HG02970 (cell line): Measurements from ENCODE around the gene BNC2.

Experiments used
- ATAC-seq: cut with Tn5 transposase; IDR thresholded peaks from one replicate; pipeline ENCODE4 v1.9.1; 2021; ENCODE audit warnings: mild to moderate bottlenecking, moderate library complexity, moderate number of reproducible peaks; ENCODE audit not compliant: unreplicated experiment, low FRiP score

BNC2 gene

DNA sequence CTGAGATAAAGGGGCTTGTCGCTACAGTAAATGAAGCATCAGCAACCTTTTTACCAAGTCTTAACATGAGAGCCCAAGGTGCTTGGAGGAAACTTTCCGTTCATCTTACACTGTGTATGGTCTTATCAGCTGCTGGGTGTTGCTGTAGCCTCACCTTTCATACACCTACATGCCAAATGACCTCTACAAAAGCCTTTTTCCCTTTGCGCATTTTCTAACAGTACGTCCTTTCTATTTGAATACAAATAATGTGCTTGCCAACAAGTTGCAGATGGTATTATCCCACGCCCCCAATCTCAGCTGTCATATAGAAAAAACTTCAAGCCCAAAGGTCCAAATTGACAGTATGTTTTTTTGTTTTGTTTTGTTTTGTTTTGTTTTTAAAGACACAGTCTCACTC is 96.9 kb downstream of the BNC2 start:
- no peak for ATAC-seq

DNA sequence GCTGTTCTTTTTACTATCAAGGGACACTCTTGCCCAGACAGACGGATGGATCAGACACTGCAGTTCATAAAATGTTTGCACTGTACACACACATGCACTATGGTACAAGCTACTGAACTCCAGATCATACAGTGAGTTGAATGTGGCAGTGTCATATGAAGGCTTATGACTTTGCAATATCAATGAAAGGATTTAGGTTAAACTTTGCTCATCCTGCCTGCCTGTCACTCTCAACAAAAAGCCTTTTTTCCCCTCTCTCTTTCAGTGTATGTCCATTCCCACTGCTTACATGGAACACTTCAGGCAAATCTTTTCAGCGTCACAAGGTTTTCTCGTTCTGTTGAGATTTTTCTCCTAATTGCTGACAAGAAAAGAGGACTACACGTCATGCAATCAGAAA is 97.4 kb downstream of the BNC2 start:
- ATAC-seq, result no peak

DNA sequence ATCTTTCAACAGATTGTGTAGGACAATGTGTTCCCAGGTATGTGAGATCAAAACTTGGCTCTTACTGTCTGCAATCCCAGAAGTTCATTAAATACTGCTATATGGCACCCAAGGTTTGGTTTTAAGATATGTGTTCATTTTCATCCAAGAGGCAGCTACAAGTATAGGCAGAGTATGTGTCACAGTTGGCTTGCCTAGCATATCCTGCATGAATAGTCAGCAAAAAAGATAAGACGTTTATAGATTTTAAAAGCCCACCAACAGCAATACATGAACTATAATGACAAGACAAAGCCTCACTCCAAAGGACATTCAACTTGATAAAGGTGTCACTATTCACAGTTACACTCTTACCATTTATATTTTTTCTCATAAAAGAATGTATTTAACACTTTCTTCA is 99.1 kb downstream of the BNC2 start:
- no peak for ATAC-seq

DNA sequence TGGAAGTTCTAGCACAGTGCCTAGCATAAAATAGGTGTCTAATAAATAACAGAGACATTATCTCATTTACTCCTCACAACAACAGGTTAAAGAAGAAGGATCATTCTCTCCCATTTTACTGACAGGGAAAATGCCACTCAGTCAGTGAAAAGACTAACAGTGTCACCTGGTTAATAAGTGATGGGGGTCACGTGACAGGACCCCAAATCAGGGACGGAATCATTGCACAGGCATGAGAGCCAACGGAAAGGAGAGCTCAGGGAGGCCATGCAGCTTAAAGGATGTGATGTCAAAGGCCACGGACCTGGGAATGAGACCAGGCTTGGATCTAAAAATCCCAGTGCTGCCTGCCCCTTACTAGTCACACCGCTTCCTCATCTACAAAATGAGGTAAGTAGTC is 101.2 kb downstream of the BNC2 start:
- ATAC-seq, result no peak

DNA sequence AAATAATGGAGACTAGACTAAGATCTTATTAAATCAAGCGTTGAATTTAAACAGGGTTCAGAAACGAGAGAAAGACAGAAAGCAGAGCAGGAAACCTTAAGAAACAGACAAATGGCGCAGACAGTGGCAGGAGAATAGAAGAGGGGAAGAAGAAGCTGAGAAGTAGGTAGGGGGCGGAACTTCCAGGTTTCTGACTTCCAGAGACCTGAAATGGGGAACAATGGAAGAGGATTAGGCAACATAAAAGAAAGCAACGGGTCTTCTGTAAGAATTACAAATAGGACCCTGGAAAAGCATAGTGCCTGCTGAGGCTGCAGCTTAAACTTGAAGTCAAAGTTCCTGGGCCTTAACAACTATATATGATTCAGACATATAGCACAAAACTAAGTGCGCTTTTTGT is 101.7 kb downstream of the BNC2 start:
- no peak for ATAC-seq

DNA sequence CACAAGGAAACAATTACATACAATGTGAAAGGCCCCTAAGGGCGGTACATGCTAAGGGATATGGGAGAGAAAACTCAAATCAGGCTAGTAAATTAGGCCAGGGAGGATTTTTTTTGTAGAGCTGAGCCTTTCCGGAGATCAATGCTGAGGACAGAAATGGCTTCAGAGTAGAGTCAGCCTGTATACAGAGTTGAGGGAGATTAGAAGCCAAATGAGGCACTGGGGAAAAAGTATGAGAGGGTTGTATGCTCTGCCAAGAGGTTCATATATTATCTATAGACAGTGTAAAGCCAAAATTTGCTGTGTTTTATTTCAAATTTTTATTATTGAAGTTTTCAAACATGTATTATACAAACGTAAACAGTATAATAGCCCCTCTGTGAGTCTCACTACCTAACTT is 103.1 kb downstream of the BNC2 start:
- no peak for ATAC-seq

DNA sequence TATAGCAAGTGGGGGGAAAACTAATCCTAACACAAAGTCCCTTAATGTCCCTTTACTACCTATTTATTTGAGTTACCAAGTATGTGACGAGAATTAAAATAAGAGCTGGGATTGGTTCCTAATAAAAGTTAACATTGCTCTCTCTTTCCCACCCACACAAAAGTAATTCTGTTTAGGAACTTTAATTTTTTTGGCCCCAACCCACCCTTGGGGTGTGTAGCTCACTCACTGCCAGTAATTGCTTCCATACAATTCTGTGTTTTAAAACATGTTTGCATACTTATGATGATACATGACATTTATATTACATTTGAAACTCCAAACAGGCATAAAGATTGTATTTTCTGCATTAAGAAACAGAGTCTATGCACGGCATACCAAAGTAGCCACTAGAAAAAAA is 106.5 kb downstream of the BNC2 start:
- ATAC-seq, result no peak

DNA sequence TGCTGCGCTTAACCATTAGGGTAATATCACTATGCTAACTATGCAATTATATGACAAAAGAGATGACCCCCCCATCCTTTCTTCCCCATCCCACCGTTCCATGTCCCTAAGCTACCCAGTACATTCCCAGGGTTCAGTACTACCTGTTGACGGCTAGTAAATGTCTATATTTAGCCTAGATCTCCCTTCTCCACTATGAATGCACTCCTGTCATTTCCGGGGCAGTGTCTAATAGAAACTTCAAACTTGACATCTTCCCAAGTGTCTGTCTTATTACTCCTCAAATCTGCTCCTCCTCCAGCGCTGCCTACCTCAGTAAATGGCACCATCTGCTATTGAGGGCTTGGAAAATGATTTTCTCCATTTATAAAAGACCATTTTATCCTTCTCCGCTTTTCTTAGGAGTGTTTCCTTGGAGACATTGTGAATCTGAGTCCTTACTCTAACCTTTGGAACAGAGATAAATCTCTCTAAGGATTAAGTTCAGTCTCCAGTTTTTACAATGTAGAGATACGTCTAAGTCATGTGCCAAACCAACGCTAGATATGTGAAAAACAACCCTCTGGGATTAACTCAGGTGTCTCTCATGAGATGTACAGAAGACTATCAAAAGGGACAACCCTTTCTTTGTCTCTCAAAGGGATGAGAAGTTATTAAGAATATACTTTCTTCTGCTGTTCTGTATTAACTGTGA is 114.9 kb downstream of the BNC2 start:
- ATAC-seq, result no peak

DNA sequence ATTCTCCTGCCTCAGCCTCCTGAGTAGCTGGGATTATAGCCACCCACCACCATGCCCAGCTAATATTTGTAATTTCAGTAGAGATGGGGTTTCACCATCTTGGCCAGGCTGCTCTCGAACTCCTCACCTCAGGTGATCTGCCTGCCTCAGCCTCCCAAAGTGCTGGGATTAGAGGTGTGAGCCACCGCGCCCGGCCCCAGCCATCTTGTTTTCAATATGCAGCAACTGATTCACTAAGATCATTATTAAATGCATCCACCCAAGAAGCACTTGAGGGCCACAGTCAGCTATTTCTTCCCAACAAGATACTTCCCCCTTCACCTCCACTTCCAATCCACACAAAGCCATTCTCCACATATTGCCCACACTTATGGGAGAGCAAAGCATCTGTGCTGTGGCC is 115.8 kb downstream of the BNC2 start:
- no peak for ATAC-seq

DNA sequence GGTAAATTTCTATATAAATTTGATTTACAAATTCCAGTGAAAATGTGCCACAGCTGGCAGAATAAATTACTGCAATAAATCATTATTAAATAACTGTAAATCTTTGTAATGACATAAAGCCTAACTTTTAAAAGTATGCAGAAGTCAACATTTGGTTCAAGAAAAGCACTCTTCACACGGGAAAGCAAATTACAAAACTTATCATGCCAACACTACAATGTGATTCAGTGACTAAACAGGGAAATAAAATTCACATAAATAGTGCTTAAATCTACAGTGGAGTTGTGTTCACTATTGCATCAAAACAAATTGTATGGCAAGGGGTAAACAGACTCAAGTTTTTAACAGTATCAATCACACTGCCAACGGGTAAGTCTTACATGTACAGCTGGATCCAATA is 117.2 kb downstream of the BNC2 start:
- ATAC-seq, result no peak

DNA sequence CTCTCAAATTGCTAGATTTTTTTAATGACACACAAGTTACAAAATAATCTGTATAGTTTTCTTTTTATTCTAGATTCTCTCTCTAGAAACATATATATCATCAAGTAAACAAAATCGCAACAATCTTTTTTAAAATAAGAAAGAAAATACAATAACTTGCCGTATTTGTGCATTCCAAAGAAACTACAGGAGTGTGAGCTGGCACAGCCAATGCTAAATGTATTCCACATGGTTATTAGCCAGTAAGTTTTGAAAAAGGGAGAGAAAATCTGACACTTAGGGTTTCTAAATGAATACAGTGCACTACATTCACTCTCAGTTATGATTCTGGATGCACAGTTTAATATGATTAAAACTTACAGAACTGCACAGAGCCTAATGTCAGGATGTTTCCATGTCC is 117.9 kb downstream of the BNC2 start:
- no peak for ATAC-seq

DNA sequence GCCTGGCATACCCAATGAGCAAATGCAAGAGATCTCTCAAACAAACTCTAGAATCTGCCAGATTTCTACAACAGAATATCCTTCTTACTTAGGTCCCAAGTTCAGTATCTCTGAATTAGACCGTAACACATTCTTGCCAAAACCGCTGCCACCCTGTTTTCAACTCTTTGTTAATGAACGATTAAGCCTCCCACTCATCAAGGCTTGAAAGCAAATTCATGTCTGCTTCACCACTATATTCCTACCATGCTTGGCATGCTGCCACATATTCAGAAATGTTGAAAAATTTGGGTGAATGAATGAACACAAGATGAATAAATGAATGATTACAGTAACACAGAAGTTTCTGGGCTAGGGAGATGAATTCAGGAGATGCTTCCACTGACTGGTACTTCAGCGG is 119.9 kb downstream of the BNC2 start:
- ATAC-seq, result no peak

DNA sequence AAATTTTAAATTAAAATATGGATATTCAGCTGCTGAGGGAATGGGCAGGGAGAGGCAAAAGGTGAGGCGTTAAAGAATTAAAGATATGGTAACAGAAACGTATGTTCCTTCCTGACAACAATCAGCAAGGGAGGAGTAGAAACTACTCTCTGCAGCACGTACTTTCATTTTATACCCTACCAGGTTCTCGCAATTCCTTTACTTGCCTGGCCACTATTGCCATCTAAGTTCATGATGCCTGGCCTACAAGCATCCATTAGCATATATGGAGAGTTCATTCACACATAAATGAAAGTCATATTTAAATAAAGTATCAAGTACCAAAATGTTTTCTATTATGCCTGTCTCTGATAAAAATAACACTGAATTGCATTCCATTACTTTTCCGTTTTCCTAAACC is 125.1 kb downstream of the BNC2 start:
- no peak for ATAC-seq

DNA sequence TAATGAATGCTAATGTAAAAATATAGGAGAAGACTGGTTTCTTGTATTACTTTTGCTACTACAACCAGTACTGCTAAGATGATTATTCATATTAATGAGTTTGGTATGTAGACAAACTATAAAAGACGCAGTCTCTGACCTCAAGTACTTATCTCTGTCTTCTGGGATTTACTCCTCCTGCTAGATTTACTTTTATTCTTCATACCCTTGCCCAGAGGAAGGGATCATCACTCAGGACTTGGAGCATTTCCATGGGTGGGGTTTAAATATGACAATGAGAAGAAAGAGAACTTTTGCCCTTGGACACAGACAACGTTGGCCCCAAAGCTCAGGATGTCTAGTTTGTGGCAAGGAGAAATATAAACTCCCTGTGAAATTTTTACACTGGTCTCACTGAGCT is 126.1 kb downstream of the BNC2 start:
- ATAC-seq, result no peak

DNA sequence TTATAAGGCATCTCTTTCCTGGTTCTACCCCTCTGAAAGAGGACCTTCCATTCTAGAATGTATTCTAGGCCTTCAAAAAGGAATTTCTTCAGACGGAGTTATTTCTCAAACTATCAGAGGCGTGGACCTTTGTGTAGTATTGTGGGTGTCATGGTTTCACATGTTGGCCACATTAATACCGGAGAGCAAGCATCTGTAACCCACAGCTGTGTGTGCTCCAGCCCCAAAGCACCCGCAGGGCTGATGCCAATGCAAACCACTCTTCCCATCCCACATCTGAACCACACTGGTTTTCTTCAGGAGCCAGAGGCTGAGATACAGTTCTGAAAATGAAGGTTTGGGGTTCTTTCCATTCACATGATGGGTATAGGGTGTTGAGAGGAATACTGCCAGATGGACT is 127.1 kb downstream of the BNC2 start:
- ATAC-seq, result no peak

DNA sequence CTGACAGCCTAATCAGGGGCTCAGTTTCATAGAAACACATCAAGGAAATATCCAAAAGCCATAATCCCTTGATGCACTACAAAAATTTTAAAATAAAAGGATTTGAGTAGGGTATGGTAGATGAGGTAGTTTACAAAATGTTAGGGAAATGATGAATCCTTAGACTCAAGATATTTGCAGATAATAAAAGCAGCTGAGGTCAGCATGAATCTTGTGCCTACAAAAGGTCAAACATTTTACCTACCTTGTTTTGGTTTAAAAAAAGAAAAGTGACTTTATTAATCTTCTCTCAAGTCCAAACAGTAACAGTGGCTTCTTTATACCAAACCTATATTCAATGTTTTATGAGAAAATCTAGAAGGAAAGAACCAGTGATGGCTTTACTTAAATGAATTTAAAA is 135.5 kb downstream of the BNC2 start:
- ATAC-seq, result no peak

DNA sequence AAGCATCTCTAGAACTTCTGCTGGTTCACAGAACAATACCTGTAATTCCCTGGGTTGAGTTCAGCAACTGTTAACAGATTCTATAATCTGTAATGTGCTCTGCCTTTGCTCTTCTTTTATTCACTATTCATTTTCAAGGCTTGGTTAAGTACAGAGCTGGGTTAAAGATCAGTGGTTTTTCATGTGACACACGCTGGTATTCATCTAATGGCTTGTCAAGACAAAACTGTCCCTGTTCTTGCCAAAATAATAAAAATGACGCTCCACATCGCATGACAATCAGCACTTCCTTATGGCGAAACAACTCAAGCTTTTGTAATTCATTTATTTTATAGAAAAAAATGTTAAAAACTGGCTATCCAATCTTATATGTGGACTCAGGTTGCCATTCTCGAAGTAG is 137.9 kb downstream of the BNC2 start:
- no peak for ATAC-seq

DNA sequence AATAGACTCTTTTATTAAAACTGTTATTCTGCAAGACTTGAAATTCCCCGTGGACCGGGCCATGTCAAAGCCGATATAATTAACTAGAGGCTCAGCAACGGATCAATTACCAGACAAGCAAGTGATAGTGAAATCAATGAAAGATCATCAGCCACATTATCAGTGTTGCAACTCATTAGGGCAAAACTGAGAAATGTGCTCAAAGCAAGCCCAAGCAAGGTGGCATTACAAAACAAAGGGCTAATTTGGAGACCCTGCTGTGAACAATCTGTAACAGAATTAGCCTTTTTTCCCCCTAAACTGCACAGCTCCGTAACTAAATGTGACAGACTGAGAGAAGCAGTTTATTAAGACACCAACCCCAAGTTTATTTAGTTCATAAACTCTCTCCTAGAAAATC is 140.3 kb downstream of the BNC2 start:
- ATAC-seq, result no peak

DNA sequence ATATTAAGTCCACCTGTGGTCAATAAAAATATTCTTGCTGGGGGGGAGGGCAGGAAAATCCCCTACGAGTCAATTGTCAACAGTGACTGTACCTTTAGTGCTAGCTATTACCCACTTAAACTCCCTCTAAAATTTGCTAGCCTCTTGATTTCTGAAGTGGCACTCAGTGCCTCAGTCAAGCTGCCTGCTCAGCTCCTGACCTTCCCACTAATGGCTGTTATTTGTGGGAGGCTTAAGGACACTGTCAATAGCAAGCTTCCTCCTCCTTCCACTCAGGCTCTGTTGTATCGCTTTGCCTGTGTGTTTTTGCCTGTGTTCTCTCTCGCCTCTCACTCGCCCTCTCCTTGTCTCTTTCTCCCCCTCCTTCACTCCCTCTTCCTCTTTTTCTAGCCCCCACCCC is 140.8 kb downstream of the BNC2 start:
- no peak for ATAC-seq

DNA sequence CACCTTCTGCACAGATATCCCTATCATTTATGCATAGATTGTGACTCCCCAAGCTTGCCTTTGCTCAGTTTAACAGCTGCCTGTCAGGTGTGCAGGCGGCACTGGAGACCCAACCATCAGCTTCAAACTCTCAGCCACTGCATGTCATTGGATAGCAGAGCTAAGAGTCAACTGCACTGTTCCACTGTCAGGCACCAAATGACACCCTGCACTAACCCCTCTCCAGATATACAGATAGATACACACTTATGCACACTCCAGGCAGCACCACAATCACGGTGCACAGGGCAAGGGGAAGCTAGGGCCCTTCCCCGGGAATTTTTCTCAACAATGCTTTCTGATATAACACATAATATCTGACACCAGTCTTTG is 142.3 kb downstream of the BNC2 start:
- no peak for ATAC-seq

DNA sequence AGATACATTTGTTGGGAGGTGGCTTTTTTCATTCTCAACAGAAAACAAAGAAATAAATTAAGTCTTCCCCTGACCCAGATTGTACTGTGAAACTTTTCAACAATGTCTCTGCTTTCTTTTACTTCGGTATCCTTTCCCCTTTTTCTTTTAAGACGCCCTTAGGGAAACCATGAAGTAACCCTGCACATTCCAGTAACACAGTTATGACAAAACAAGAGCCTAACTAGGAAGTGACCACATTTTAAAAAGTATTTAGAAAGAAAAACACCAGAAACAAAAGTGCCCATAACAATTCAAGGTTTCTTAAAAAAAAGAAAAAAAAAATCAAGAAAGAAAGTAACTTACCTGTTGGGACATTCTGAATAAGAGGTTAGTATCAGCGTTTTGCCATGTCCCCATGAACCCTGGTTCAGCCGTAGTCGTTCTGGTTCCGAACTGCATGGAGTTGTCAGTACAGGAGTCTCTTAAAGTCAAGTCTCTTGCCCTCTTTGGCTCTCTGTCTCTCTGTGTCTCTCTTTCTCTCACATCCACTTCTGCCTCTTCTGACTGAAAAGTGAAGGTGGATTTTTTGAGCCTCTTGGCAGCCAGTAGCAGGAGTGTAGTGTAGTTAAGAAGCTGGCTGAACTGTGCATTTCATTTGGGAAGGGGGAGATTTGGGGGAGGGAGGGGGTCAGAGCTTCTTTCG is 142.9 kb downstream of the BNC2 start:
- no peak for ATAC-seq

DNA sequence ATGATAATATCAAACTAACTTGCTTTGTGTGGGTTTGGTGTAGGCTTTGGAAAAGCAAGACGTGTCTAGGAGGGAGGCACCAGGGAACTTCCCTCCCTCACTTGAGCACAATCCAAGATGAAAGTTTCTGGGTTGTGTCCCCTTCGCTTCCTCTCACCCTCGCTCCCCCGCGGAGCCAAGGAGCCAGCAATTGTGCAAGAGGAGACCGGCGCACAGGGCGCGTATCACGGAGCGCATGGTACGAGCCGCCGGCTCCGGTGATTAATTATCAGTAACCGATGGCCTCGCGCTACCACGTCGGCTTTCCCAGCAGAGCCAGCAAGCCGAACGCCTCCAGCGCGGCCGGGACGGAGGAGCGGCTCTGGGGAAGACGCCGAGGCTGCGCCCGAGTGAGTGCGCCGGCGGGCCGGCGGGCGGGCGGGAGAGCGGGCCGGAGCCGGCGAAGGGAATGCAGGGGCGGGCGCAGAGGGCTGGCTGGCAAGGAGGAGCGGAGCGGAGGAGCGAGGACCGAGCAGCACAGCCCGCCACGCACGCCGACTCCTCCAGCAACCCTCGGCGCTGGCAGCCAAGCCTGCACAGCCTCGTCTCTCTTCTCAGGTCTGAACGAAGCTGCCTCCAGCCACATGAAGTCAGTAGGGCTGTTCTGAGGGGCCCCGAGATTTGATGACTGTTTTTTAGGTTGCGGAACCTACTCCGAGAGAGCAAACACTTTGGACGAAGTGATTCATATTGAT is 143.6 kb downstream of the BNC2 start:
- no peak for ATAC-seq
